HG03520 (cell line): ENCODE measurements around the gene ASPDH.
A peak's percentile ranks its signal among the peaks of the same experiment; 100 is the strongest.
"Not testable (repeated sequence)": the region's sequence is repeated elsewhere in the genome, so short reads cannot be mapped to it uniquely, and the experiment has no call there.

Source experiments
- ATAC-seq: cut with Tn5 transposase; IDR thresholded peaks from one replicate; pipeline ENCODE4 v1.9.1; 2021; ENCODE audit warnings: mild to moderate bottlenecking, moderate library complexity; ENCODE audit not compliant: unreplicated experiment

The ASPDH gene

GRCh38 chr19:50480281-50481111 lies 33.2 kb downstream of the ASPDH start:
- no peak for ATAC-seq

- no peak for ATAC-seq
Observed at GRCh38 chr19:50479761-50480251, 33.9 kb downstream of the ASPDH start.

- ATAC-seq: no peak
Observed at GRCh38 chr19:50478901-50479715, 34.6 kb downstream of the ASPDH start.

DNA sequence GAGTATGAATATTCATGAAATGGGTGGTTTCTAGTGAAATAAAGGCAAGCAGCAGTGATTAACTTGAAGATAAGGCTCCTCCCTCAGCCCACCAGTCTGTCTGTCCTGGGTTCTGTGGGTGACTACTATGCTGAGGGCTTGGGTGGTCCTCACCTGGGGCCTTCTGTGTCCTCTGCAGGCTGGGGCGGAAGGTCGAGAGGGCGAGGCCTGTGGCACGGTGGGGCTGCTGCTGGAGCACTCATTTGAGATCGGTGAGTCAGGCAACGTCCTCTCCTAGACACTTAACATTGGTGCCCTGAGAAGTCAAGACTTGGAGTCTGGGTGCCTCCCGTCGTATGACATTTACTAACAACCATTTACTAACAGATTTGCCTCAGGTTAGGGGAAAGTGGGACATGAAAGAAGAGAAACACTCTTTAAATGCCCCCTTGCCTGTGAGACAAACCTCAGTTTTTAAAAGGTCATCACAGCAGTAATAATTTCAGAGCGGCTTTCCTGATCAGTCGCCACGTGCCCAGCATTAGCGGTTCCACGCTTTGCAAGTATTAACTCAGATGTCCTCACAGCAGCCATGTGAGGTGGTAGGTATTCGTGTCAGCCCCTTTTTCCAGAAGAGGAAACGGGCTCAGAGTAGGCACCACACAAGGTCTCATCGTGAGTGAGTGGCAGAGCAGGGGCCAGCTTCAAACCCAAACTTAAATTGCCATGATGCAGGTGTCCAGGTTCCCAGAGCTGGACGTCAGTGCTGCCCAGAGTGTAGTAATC lies 35.8 kb downstream of the ASPDH start:
- no peak for ATAC-seq

DNA sequence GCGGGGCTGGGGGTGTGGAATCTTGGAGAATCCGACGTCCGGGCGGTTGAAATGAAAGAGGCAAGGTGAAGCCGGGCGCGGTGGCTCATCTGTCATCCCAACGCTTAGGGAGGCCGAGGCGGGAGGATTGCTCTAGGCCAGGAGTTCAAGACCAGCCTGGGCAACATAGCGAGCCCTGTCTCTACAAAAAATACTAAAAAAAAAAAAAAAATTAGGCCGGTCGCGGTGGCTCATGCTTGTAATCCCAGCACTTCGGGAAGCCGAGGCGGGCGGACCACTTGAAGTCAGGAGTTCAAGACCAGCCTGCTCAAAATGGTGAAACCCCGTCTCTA lies 36.8 kb downstream of the ASPDH start:
- ATAC-seq: no peak

- ATAC-seq: peak; percentile 61
Observed at GRCh38 chr19:50476224-50476906, 37.3 kb downstream of the ASPDH start, which contains the start of the genes EMC10 and GARIN5A. Gene EMC10 (plus strand): TSS chr19:50476507. CDS start chr19:50476545, 38 bp downstream. Gene GARIN5A (minus strand): TSS chr19:50476848. CDS start chr19:50476388, 460 bp downstream.

DNA sequence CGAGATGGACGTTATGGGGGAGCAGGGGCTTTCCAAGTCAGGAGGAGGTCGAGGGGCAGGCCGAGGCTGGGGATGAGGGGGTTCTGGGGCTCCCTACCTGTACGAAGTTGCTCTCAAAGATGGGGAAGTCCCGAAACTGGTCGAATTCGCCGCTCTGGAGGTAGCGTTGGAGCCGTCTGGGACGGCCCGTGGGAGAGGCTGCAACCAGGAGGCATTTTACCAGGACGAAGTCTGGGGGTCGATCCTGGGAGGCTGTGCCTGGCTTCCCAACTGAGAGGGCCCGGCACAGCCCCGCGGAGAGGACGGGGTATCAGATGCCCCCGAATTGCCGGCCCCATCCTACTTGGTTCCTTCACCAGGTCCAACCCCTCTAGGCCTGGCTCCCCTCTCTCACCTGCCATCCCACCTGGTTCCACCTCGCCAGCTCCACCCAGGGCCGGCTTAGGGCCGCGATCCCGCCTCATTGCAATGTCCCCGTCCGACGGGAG lies 37.9 kb downstream of the ASPDH start:
- ATAC-seq: no peak

- no peak for ATAC-seq
Observed at GRCh38 chr19:50475101-50475568, 38.6 kb downstream of the ASPDH start.

DNA sequence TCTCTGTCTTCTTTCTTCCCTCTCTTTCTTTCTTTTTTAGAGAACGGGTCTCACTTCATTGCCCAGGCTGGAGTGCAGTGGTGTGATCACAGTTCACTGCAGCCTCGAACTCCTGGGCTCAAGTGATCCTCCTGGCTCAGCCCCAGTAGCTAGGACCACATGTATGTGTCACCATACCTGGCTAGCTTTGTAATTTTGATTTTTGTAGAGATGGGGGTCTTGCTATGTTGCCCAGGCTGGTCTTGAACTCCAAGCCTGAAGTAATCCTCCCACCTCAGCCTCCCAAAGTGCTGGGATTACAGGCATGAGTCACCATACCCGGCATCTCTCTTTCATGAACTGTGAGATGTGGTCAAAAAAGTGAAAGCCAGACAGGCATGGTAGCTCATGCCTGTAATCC lies 40.4 kb downstream of the ASPDH start:
- ATAC-seq: not testable (repeated sequence)

DNA sequence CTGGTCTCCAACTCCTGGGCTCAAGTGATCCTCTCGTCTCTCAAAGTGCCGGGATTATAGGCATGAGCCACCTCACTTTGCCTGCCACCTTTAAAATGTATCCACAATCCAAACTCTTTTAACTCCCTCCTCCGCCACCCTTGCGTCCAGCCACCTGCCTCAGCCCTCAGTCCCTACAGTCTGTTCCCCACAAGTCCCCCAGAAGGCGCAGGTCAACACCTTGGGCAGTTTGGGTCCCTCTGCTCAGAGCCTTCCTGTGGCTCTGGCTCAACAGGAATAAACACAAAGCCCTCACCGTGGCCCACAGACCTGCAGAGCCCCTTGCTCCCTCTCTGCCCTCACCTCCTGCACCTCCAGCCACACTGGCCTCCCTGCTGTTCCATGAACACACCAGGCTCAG lies 44.9 kb downstream of the ASPDH start:
- ATAC-seq: no peak

DNA sequence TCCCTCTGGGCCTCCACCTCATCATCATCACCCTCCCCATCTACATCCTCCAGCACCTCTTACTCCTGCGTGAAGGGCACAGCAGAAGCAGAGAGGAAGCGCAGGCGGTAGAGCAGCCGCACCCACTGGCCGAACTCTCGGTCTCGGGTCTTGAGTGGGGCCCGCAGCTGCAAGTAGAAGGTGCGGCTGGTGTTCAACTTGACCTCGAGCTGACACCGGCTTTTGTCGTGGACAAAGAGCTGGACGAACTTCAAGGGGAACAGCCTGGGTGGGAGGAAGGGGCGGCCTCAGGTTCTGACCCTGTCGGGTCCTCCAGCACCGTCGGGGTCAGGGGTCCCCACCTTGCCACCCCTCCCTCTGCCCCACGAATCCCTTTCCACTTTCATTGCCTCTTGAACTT lies 46.1 kb downstream of the ASPDH start:
- no peak for ATAC-seq

- no peak for ATAC-seq
Observed at GRCh38 chr19:50466706-50467039, 47.0 kb downstream of the ASPDH start.

GRCh38 chr19:50465986-50466705 lies 47.6 kb downstream of the ASPDH start:
- ATAC-seq: no peak

GRCh38 chr19:50465000-50465399 lies 48.7 kb downstream of the ASPDH start:
- ATAC-seq: no peak

GRCh38 chr19:50464348-50464747 lies 49.4 kb downstream of the ASPDH start:
- no peak for ATAC-seq

DNA sequence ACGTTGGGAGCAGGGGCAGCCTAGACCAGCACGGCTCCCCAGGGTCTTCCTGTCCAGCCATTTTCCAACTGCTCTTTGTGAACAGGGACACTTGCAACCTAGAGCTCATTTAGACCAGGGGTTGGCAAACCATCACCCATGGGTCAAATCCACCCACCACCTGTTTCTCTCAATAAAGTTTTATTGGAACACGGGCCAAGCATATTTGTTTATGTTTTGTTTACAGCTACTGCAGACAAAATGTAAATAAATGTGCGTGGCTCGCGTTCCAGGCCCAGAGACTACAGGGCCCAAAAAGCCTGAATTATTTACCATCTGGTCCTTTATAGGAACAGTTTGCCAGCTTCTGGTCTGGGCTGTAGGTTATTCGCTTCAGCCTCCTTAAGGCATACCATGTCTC lies 50.7 kb downstream of the ASPDH start:
- no peak for ATAC-seq
